Neural cell (in vitro differentiated cells): ENCODE data around the gene HECW1. TPM values are rescaled to one million over a fixed set of nuclear protein-coding genes. Genes with fewer than 3 reads are reported as not detected.

Source experiments
- H2AFZ ChIP-seq: fragments of 200-600, 300-800 bp; sonication (generic), shearing (Covaris generic); 2 replicates; pipeline ENCODE4 v1.6.0; 2014; ENCODE audit warnings: low read depth, mild to moderate bottlenecking, antibody characterized with exemption, low read length, moderate library complexity
- H3F3A ChIP-seq: fragments of 200-600 bp; shearing (Covaris generic); 2 replicates; pipeline ENCODE4 v1.6.1; 2016; ENCODE audit warnings: mild to moderate bottlenecking, moderate library complexity, mixed read lengths, antibody characterized with exemption, low read length; ENCODE audit not compliant: insufficient read depth, poor library complexity, severe bottlenecking
- H3K27ac ChIP-seq: fragments of 200-600, 300-800 bp; sonication (generic), shearing (Covaris generic); 2 replicates; pipeline ENCODE4 v1.5.1; 2014; ENCODE audit warnings: mild to moderate bottlenecking, low read length, moderate library complexity
- H3K27me3 ChIP-seq: fragments of 300-800, 200-600 bp; sonication (generic), shearing (Covaris generic); 2 replicates; pipeline ENCODE4 v1.6.0; 2014; ENCODE audit warnings: mild to moderate bottlenecking, low read depth, low read length, moderate library complexity; ENCODE audit not compliant: insufficient read depth
- H3K36me3 ChIP-seq: fragments of 300-800, 200-600 bp; sonication (generic), shearing (Covaris generic); 2 replicates; pipeline ENCODE4 v1.5.1; 2014; ENCODE audit warnings: mild to moderate bottlenecking, antibody characterized with exemption, low read length, moderate library complexity; ENCODE audit not compliant: insufficient read depth
- H3K4me2 ChIP-seq: fragments of 300-800, 200-600 bp; sonication (generic), shearing (Covaris generic); 2 replicates; pipeline ENCODE4 v1.6.0; 2014; ENCODE audit warnings: mild to moderate bottlenecking, low read length
- H3K4me3 ChIP-seq: fragments of 300-800, 200-600 bp; sonication (generic), shearing (Covaris generic); 2 replicates; pipeline ENCODE4 v1.5.1; 2014; ENCODE audit warnings: mild to moderate bottlenecking, low read length, moderate library complexity
- H3K79me2 ChIP-seq: fragments of 200-600 bp; shearing (Covaris generic); replicated peaks from 2 replicates; pipeline ENCODE4 v1.6.0; 2014; ENCODE audit warnings: mild to moderate bottlenecking, low read length, moderate library complexity; ENCODE audit not compliant: insufficient read depth
- H3K9ac ChIP-seq: fragments of 300-800, 200-600 bp; sonication (generic), shearing (Covaris generic); 2 replicates; pipeline ENCODE4 v1.6.1; 2016; ENCODE audit warnings: mild to moderate bottlenecking, low read length, mixed read lengths
- H3K9me2 ChIP-seq: fragments of 200-600 bp; shearing (Covaris generic); 2 replicates; pipeline ENCODE4 v1.6.1; 2016; ENCODE audit warnings: mild to moderate bottlenecking, low read length, mixed read lengths; ENCODE audit not compliant: insufficient read depth
- H3K9me3 ChIP-seq: fragments of 200-600, 300-800 bp; sonication (generic), shearing (Covaris generic); 2 replicates; pipeline ENCODE4 v1.6.1; 2016; ENCODE audit warnings: mild to moderate bottlenecking, mixed run types, low read length, moderate library complexity, mixed read lengths
- H4K20me1 ChIP-seq: fragments of 200-600 bp; shearing (Covaris generic); 2 replicates; pipeline ENCODE4 v1.6.1; 2016; ENCODE audit warnings: mild to moderate bottlenecking, mixed run types; ENCODE audit not compliant: insufficient read depth
- EP300 ChIP-seq: fragments of 450-650 bp; conservative IDR thresholded peaks from 2 replicates; pipeline ENCODE4 v1.6.1; 2014; ENCODE audit warnings: antibody characterized with exemption, mild to moderate bottlenecking, moderate library complexity; ENCODE audit not compliant: poor library complexity, severe bottlenecking
- EZH2 ChIP-seq: fragments of 200-600, 300-800 bp; shearing (Covaris generic), sonication (generic); IDR thresholded peaks from 2 replicates; pipeline ENCODE4 v1.6.1; 2014; ENCODE audit warnings: antibody characterized with exemption, low read length, borderline replicate concordance, mild to moderate bottlenecking; ENCODE audit not compliant: insufficient read depth, poor library complexity, severe bottlenecking
- MXI1 ChIP-seq: fragments of 450-650 bp; conservative IDR thresholded peaks from 2 replicates; pipeline ENCODE4 v1.6.1; 2014; ENCODE audit warnings: antibody characterized with exemption, mild to moderate bottlenecking; ENCODE audit not compliant: poor library complexity, severe bottlenecking
- POLR2AphosphoS5 ChIP-seq: IDR thresholded peaks from 2 replicates; pipeline ENCODE4 v1.6.1; 2012
- RAD21 ChIP-seq: fragments of 450-650 bp; conservative IDR thresholded peaks from 2 replicates; pipeline ENCODE4 v1.6.1; 2014; ENCODE audit warnings: antibody characterized with exemption, mild to moderate bottlenecking, moderate library complexity
- SMC3 ChIP-seq: fragments of 450-650 bp; conservative IDR thresholded peaks from 2 replicates; pipeline ENCODE4 v1.6.1; 2014; ENCODE audit warnings: antibody characterized with exemption, mild to moderate bottlenecking, moderate library complexity; ENCODE audit not compliant: poor library complexity
- TAF1 ChIP-seq: IDR thresholded peaks from 2 replicates; pipeline ENCODE4 v1.6.1; 2012; ENCODE audit warnings: low read depth
- polyA plus RNA-seq: library from polyadenylated mRNA; depleted of rRNA; stranded (reverse); fragments of >200 nt; gene quantifications from 2 replicates; pipeline ENCODE4 v1.2.3, GENCODE V29; 2014
- TF ChIP-seq, protein P1 (sequence below): IDR thresholded peaks from 2 replicates; pipeline ENCODE4 v1.6.1; 2012; ENCODE audit warnings: borderline replicate concordance
- TF ChIP-seq, protein P2 (sequence below): fragments of 450-650 bp; IDR thresholded peaks from 2 replicates; pipeline ENCODE4 v1.5.1; 2014; ENCODE audit warnings: antibody characterized with exemption, mild to moderate bottlenecking, moderate library complexity; ENCODE audit not compliant: poor library complexity, severe bottlenecking

The HECW1 gene
- polyA plus RNA-seq, 1 donor from 2014 or later: 13.8 TPM

DNA sequence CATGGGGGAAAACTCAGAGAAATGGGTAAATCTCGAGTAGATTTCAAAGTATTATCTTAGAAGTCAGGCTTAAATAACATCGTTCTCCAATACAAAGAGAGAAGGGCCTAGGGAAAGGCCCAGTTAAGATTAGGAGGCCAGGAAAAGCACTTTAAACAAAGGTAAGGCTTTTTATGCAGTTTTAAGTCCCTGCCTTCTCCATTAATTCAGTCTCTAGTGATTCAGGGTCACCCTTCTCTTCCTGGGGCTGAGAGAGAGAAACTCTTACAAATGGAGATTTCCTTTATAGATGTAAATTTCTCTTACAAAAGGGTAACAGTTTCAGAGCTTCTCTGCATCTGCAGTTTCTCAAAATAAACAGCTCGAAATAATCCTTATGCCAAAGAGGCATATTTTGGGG is 179.3 kb downstream of the HECW1 start:
- Histone ChIP-seq H3F3A (no peaks in the 10 kb centered on the region), H3K9me2 (no peaks in the 10 kb centered on the region), H3K4me3 (no peak overlapping the region), H3K79me2 (no peaks in the 10 kb centered on the region), H3K27me3 (no peaks in the 10 kb centered on the region), H2AFZ (no peak overlapping the region), H3K36me3 (no peaks in the 10 kb centered on the region), H4K20me1 (no peaks in the 10 kb centered on the region), H3K27ac (no peak overlapping the region), H3K9ac (no peak overlapping the region), H3K9me3 (no peaks in the 10 kb centered on the region), H3K4me2 (no peak overlapping the region)
- TF ChIP-seq TAF1 (no peak), EZH2 (no peak), POLR2AphosphoS5 (no peak), MXI1 (no peak), RAD21 (no peak), SMC3 (no peak), EP300 (no peak)
- TF ChIP-seq, protein P1, sequence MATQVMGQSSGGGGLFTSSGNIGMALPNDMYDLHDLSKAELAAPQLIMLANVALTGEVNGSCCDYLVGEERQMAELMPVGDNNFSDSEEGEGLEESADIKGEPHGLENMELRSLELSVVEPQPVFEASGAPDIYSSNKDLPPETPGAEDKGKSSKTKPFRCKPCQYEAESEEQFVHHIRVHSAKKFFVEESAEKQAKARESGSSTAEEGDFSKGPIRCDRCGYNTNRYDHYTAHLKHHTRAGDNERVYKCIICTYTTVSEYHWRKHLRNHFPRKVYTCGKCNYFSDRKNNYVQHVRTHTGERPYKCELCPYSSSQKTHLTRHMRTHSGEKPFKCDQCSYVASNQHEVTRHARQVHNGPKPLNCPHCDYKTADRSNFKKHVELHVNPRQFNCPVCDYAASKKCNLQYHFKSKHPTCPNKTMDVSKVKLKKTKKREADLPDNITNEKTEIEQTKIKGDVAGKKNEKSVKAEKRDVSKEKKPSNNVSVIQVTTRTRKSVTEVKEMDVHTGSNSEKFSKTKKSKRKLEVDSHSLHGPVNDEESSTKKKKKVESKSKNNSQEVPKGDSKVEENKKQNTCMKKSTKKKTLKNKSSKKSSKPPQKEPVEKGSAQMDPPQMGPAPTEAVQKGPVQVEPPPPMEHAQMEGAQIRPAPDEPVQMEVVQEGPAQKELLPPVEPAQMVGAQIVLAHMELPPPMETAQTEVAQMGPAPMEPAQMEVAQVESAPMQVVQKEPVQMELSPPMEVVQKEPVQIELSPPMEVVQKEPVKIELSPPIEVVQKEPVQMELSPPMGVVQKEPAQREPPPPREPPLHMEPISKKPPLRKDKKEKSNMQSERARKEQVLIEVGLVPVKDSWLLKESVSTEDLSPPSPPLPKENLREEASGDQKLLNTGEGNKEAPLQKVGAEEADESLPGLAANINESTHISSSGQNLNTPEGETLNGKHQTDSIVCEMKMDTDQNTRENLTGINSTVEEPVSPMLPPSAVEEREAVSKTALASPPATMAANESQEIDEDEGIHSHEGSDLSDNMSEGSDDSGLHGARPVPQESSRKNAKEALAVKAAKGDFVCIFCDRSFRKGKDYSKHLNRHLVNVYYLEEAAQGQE: no peak
- TF ChIP-seq, protein P2, sequence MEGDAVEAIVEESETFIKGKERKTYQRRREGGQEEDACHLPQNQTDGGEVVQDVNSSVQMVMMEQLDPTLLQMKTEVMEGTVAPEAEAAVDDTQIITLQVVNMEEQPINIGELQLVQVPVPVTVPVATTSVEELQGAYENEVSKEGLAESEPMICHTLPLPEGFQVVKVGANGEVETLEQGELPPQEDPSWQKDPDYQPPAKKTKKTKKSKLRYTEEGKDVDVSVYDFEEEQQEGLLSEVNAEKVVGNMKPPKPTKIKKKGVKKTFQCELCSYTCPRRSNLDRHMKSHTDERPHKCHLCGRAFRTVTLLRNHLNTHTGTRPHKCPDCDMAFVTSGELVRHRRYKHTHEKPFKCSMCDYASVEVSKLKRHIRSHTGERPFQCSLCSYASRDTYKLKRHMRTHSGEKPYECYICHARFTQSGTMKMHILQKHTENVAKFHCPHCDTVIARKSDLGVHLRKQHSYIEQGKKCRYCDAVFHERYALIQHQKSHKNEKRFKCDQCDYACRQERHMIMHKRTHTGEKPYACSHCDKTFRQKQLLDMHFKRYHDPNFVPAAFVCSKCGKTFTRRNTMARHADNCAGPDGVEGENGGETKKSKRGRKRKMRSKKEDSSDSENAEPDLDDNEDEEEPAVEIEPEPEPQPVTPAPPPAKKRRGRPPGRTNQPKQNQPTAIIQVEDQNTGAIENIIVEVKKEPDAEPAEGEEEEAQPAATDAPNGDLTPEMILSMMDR: no peak

DNA sequence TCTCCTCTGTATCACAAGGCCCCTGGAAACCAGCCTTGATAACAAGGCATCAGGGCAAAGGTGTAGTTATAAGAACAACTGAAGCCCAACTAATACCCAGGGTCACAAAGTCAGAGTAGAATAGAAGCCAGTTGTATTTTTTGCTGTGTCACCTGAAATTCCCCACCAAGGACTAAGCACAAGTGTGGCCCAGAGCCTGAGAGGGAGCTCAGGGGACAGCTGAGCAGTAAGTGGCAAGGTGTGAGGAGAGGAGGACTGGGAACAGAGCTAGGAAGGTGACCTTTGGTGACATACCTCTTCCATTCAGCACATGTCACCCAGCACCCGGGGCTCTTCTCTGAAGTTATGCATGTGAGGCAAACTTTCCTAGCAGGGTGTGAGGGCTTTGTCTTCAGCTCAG is 179.9 kb downstream of the HECW1 start:
- H3K27ac ChIP-seq: no peak overlapping the region
- no peak overlapping the region for H3K4me2 ChIP-seq
- no peaks in the 10 kb centered on the region for H3K9me3 ChIP-seq
- H2AFZ ChIP-seq: no peak overlapping the region
- no peaks in the 10 kb centered on the region for H4K20me1 ChIP-seq
- no peaks in the 10 kb centered on the region for H3K9me2 ChIP-seq
- no peak overlapping the region for H3K4me3 ChIP-seq
- H3K36me3 ChIP-seq: no peaks in the 10 kb centered on the region
- H3F3A ChIP-seq: no peaks in the 10 kb centered on the region
- H3K27me3 ChIP-seq: no peaks in the 10 kb centered on the region
- no peak overlapping the region for H3K9ac ChIP-seq
- TF ChIP-seq, protein P1: no peak
- TF ChIP-seq, protein P2: no peak
- no peak for TF ChIP-seq RAD21
- no peak for TF ChIP-seq TAF1
- no peak for TF ChIP-seq EZH2
- no peak for TF ChIP-seq EP300
- TF ChIP-seq MXI1: no peak
- no peak for TF ChIP-seq SMC3
- TF ChIP-seq POLR2AphosphoS5: no peak
- H3K79me2 ChIP-seq: no peaks in the 10 kb centered on the region
